ENCODE data around the gene RRAS2. TPM values are rescaled to one million over a fixed set of nuclear protein-coding genes. Genes with fewer than 3 reads are reported as not detected.

Gene RRAS2
- total and polyA plus RNA-seq, 10 of the 15 experiments (the other 5 are each of a cell fraction or from before 2014, with no cell fraction given), result 26.9 to 72.4 (median 45.4) TPM

GRCh38 chr11:14393129-14393528 is 34.1 kb upstream of the RRAS2 start (continued):
- no peak for TF ChIP-seq BCLAF1 (IDR thresholded peaks at IDR 0.05)
- no peak for TF ChIP-seq MYC (IDR thresholded peaks at IDR 0.05; ENCODE audit: insufficient read depth, insufficient read length, insufficient replicate concordance, low read length, severe bottlenecking)

GRCh38 chr11:14390669-14391068 is 31.7 kb upstream of the RRAS2 start:
- no peak for TF ChIP-seq ESRRA (IDR thresholded peaks at IDR 0.05; ENCODE audit: low read length)
- TF ChIP-seq MEF2A (IDR thresholded peaks at IDR 0.05; ENCODE audit: insufficient read depth, low read depth, low read length), result no peak
- no peak for TF ChIP-seq MAX (IDR thresholded peaks at IDR 0.05; ENCODE audit: low read depth, low read length)
- ChIA-PET RAD21 (ENCODE audit: unreplicated experiment) (no interaction called here), SMC1A (ENCODE audit: uncharacterized antibody, unreplicated experiment) (no interaction called here), CTCF (interaction anchor here (0.6 kb wide), 1 partner anchor 141 kb away, joined by 7 read pairs; no protein-coding TSS in a partner anchor), POLR2A (no interaction called here)
- in situ Hi-C loops (cut with MboI), result no loop called here
- no TSS peak for BruUV-seq (replicated peaks)
- no peak for FAIRE-seq
- Histone ChIP-seq H3K4me1 (ENCODE audit: control insufficient read depth, insufficient read depth, low read length) (no peaks in the 10 kb centered on the region), H3K4me2 (ENCODE audit: control insufficient read depth, insufficient read depth) (no peak overlapping the region), H4K20me1 (ENCODE audit: control insufficient read depth, insufficient read depth) (no peaks in the 10 kb centered on the region), H3K9ac (ENCODE audit: control insufficient read depth, insufficient read depth, low read length) (no peak overlapping the region), H3K36me3 (ENCODE audit: control insufficient read depth in 2 of 2, insufficient read depth in 2 of 2, low read length in 1 of 2) (no peaks in the 10 kb centered on the region), H3K4me3 (no peak overlapping the region), H2AFZ (ENCODE audit: control insufficient read depth, low read depth, low read length) (no peak overlapping the region), H3K9me3 (replicated peaks; ENCODE audit: control insufficient read depth, insufficient read depth, low read length) (no peaks in the 10 kb centered on the region), H3K27me3 (replicated peaks in 1 of 2; ENCODE audit: control insufficient read depth in 2 of 2, insufficient read depth in 2 of 2, low read length in 1 of 2) (no peaks in the 10 kb centered on the region; a peak in 1 of 4 replicates), H3K79me2 (ENCODE audit: control insufficient read depth, insufficient read depth, low read length) (no peaks in the 10 kb centered on the region), H3K27ac (ENCODE audit: control insufficient read depth, insufficient read depth) (no peak overlapping the region)
- intact Hi-C loops (cut with micrococcal nuclease; ENCODE audit: unreplicated experiment), result no loop called here
- no peak for DNase-seq (ENCODE audit: low read depth, low spot score)
- 0% methylated on average over 1 of the region's 1 CpG for WGBS (ENCODE audit: insufficient coverage, insufficient replicate concordance, low lambda C conversion rate, missing lambda C conversion rate)
- no peak for ATAC-seq
